Ishikawa (cell line): Measurements from ENCODE around the gene ZEB2.

Experiments used
- CEBPB ChIP-seq: IDR thresholded peaks from 2 replicates; pipeline ENCODE4 v1.6.1; 2012
- CREB1 ChIP-seq: IDR thresholded peaks from 2 replicates; pipeline ENCODE4 v1.6.1; 2012; ENCODE audit warnings: low read depth
- EGR1 ChIP-seq: IDR thresholded peaks from 2 replicates; pipeline ENCODE4 v1.6.1; 2012
- EP300 ChIP-seq: IDR thresholded peaks from 2 replicates; pipeline ENCODE4 v1.6.1; 2012; ENCODE audit warnings: borderline replicate concordance
- FOXM1 ChIP-seq: IDR thresholded peaks from 2 replicates; pipeline ENCODE4 v1.6.1; 2012; ENCODE audit warnings: low read depth, borderline replicate concordance
- MAX ChIP-seq: IDR thresholded peaks from 2 replicates; pipeline ENCODE4 v1.6.1; 2012
- NFIC ChIP-seq: IDR thresholded peaks from 2 replicates; pipeline ENCODE4 v1.6.1; 2012
- RAD21 ChIP-seq: IDR thresholded peaks from 2 replicates; pipeline ENCODE4 v1.6.1; 2012; ENCODE audit warnings: low read depth
- REST ChIP-seq: IDR thresholded peaks from 2 replicates; pipeline ENCODE4 v1.6.1; 2012; ENCODE audit warnings: low read depth, mild to moderate bottlenecking
- TAF1 ChIP-seq: IDR thresholded peaks from 2 replicates; pipeline ENCODE4 v1.6.1; 2012; ENCODE audit warnings: low read depth, mild to moderate bottlenecking
- TCF12 ChIP-seq: IDR thresholded peaks from 2 replicates; pipeline ENCODE4 v1.6.1; 2012; ENCODE audit warnings: low read depth
- TEAD4 ChIP-seq: IDR thresholded peaks from 2 replicates; pipeline ENCODE4 v1.6.1; 2012
- USF1 ChIP-seq: IDR thresholded peaks from 2 replicates; pipeline ENCODE4 v1.6.1; 2012
- YY1 ChIP-seq: IDR thresholded peaks from 2 replicates; pipeline ENCODE4 v1.6.1; 2012; ENCODE audit warnings: low read depth
- ZBTB7A ChIP-seq: IDR thresholded peaks from 2 replicates; pipeline ENCODE4 v1.6.1; 2012; ENCODE audit warnings: low read depth

The ZEB2 gene

GRCh38 chr2:144496092-144496976 lies 23.6 kb downstream of the ZEB2 start:
- TF ChIP-seq ZBTB7A (no peak), USF1 (no peak), CREB1 (no peak), EP300 (no peak), TAF1 (no peak), TCF12 (no peak), CEBPB (no peak)

- no peak for TF ChIP-seq NFIC
These were observed 24.5 kb downstream of the ZEB2 start for GRCh38 chr2:144495227-144496091.

GRCh38 chr2:144493027-144493809 lies 26.7 kb downstream of the ZEB2 start:
- no peak for TF ChIP-seq ZBTB7A
- no peak for TF ChIP-seq REST
- no peak for TF ChIP-seq EGR1
- TF ChIP-seq TEAD4 = no peak
- no peak for TF ChIP-seq CEBPB
- TF ChIP-seq MAX = no peak
- TF ChIP-seq FOXM1 = no peak
- no peak for TF ChIP-seq NFIC
- no peak for TF ChIP-seq TAF1
- TF ChIP-seq CREB1 = no peak
- no peak for TF ChIP-seq YY1
- TF ChIP-seq EP300 = no peak
- TF ChIP-seq RAD21 = no peak
- TF ChIP-seq TCF12 = no peak
- TF ChIP-seq USF1 = no peak

- TF ChIP-seq EP300 (no peak), MAX (no peak), TAF1 (no peak), RAD21 (no peak), CEBPB (no peak), NFIC (no peak), REST (no peak), EGR1 (no peak), FOXM1 (no peak), CREB1 (no peak), TCF12 (no peak), YY1 (no peak), ZBTB7A (no peak), TEAD4 (no peak), USF1 (no peak)
These were observed 29.1 kb downstream of the ZEB2 start for GRCh38 chr2:144490857-144491256.
